ENCODE measurements around the gene NRXN3.

The NRXN3 gene

DNA sequence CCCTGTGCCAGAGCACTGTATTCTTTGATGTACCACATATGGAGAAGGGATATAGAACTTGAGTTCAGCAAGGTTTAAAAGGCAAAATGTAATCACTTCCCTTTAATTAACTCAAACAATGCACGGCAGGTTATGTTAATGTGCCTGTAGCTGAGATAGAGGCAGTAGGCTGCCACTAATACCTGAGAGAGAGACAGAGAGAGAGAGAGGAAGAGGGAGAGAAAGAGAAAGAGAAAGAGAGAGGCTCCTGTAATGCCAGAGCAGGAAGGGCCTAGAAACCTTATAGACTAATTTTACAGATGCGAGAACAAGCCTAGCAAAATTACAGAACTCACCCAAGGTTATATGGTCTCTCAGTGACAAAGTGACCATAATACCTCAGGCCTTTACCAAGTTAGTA lies 679.8 kb downstream of the NRXN3 start:
- DNase-seq: no peak

DNA sequence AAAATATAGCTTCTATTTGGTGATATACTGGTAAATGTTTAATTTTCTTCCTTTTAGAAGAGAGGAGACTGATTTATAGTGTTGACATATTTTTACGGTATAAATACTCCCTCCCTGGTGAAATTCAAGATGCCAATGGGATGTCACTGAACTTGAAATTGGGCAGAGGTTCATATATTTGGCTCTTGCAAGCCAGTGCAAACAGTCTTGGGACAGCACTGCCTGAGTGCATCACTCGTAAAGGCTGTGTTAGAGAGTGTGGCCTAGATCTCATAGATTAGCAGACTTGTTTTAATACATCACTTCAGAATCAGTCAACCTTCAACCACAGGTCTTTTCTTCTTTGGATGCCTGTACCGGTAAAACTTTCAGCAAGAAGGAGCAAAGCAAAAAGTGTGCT lies 681.0 kb downstream of the NRXN3 start:
- DNase-seq: no peak

DNA sequence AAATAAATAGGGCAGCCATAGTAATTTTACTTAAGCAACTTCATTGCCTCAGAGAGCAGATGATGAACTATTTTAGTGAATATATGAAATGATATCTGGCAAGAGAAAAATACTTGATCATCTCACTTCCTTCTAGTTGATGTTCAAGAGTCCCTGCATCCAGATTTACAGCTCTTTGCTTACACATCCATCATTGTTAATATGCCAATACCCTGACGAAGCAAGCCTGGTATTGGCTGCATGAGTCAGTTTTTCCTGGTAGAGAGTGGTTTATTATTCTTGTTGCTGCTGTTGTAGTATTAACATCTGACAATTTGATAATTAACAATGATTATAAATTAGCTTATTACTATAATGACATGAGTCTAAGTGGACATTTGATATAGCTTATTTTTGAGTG lies 681.9 kb downstream of the NRXN3 start:
- DNase-seq: no peak

DNA sequence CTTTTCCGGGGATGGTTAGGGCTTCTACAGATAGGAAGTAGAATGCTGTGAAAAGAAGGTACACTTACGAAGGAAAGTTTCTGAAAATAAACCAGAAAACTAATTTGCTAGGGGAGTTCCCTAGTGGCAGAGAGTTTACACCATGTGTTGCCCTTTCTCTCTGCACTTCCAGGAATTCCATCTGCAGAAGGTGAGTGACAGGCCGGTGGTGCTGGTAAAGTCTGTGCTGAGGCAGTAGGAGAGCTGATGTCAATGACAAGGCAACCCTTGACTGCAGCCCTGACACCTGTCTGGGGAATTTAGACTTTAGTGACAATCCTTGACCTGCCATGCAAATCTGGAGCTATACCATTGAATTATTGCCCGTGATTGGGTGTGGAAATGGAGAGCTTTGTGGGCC lies 687.8 kb downstream of the NRXN3 start:
- no peak for DNase-seq

DNA sequence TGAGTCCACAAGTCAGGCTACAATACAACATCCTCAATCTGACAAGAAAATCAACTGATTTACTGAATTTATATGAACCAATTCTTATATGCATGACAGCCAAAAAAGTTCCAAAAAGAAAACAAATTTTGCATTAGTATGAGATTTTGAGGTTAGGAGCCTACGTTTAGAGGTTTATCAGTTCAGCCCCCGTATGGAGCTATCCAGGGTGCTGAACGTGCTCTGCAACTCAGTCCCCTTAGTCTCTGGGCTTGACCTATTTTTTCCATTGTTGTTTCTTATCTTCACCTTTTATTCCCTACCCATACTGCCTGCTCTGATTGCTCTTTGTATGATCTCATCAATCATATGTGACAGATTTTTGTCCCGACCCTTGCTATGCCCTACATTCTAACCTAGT lies 693.0 kb downstream of the NRXN3 start:
- DNase-seq: no peak

DNA sequence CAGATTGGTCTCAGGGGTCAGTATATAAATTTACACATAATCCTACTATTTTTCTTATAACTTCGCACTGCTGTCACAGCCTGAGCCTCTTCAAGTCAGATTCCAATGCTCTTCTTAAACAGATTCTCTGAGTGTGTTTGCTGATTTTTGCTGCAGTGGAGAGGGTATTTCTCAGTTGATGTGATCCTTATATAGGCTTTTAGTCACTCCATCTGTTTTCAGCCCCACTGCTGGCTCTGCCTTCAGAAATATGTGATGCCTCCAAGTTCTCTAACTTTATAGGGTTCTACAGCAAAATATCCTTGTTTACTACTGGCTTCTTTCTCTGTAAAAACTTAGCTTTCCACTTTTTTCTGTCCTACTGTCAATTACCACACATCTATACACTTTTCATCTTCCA lies 702.7 kb downstream of the NRXN3 start:
- no peak for DNase-seq

DNA sequence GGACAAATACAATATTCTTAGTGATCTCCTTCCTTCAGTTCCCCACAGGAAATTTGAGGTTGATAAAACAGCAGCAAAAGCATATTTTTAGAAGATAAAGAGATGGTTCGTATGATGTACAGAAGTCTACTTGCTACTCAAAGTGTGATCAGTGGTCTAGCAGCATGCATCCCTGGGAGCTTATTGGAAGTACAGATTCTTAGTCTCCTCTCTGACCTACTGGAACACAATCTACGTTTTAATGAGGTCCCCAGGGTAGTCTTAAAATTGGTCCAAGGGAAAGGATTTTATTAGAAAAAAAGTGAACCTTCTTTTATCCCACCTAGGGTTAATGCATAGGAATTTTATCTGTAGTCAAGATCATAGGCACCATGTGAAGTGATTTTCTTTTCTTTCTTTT lies 703.4 kb downstream of the NRXN3 start:
- DNase-seq: no peak

DNA sequence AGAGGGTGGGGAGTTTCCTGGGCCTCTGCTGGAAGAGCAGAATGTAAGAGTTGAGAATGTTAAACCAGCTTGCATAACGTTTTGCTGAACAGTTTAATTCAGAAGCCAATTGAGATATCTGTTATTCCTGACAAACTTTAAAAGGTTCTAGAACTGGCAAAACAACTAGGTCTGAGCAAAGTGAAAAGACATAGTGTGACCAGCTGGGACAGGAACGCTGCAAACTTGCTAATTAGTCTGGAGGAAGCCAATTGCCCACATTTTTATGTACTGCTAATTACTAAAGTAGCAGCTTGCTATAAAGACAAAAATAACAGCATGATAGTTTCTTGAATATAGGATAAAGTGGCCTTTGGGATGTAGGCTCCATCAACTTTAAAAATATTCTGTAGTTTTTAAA lies 704.9 kb downstream of the NRXN3 start:
- DNase-seq: no peak

DNA sequence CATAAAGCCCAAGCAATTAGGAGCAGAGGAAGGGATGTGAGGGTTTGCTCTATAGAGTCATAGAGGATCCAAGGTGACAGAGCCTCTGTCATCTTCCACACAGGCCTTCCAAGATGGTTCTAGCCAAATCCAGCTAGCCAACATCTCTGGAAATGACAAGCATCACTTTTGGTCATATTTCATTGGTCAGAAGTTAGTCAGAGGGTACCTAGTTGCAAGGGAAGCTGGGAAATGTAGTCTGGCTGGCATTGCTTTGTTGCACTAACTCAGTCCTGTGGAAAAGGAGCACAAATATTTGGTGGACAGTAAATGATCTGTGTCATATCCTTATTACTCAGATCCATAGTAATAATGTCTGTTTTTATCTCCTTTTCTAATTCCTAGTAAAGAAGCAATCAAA lies 715.7 kb downstream of the NRXN3 start:
- DNase-seq: no peak

DNA sequence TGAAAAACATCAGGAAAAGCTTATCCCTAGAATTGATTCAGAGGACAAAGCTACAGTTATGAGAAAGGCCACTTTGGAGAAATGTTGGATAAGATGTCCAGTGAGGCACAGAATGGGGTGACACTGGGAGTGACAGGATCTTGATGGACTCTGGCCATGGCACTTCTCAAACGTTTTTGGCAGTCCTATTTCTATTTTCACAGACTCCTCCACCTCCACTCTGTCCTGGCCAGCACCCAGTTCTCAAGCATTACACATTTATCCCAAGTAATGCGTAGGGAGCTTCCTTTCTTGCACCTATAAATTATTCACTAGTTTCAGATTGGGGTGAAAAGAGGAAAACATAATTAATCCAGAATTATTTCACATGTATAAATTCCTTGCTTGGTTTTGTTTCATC lies 727.3 kb downstream of the NRXN3 start:
- no peak for DNase-seq

DNA sequence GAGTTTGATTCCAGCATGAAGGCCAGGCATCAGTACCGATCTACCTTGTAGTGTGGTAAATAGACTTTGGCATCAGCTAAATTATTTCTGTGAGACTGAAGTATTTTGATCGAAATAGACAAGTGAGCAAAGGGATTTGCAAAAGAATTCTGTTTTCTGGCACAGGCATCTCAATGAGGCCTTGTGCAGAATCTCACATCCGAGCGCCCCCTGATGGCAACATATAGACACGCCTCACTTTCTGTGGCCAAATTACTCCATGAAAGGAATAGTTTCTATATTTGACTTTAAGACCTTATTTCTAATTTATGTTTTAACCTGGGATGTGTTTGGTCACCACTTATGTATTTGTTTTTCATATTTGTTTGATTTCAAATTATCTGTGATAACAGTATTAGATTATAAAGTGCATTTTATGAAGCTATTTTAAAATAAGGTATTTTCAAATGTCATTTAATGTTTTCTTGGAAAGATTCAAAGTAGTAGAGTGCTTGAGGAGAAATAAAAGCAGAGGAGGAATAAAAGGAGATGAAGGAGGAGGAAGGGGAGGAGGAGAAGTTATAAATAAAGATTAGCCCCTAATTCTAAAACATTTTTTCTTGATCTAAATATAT lies 731.9 kb downstream of the NRXN3 start:
- DNase-seq: no peak

DNA sequence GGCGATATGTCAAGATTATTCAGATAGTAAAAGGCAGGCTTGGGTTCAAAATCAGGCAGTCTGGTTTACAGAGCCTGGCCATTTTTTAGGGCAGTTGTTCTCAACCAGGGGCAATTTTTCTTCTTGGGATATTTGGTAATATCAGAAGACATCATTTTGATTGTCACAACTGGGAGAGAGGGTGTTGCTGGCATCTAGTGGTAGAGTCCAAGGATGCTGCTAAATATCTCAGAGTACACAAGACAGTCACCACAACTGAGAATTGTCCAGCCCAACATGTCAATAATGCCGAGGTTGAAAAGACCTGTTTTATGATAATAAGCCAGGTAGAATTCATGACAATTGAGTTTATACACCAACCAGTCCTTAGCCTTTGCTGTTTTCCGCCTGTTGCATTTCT lies 733.9 kb downstream of the NRXN3 start:
- no peak for DNase-seq

DNA sequence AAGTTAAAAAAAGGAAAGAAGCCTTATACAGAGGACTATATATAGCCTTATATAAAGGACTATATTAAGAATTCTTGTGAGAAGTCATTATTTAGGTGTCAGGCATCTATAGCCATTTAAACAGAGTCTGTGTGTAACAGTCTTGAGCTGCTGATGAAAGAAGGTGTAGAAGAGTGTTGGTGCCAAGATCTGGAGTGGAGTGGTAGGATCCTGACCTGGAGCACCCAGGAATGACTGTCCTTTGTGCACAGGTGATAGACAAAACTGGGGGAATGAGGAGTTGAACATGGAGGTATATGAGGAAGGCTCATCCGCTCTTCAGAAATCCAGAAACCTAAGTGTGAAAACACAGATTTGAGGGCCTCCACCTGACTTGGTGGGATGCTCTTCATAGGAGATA lies 747.3 kb downstream of the NRXN3 start:
- DNase-seq: no peak

DNA sequence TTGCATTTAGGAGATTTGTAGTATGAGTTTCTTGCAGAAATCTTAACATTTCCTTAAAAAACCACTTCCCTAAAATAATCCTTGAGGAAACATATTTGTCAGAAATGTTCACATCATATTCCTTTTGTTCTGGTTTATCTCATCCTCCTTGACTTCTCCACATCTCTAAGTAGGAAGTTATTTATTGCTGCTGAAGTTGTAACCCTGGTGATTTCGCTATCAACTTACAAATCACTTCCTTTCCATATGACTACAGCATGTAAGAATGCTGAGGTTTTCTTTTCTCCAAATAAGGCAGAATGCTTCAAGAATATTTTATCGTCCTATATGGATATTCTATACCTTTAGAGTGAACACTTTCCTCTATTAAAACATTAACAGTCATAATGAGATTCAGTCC lies 751.7 kb downstream of the NRXN3 start:
- no peak for DNase-seq

DNA sequence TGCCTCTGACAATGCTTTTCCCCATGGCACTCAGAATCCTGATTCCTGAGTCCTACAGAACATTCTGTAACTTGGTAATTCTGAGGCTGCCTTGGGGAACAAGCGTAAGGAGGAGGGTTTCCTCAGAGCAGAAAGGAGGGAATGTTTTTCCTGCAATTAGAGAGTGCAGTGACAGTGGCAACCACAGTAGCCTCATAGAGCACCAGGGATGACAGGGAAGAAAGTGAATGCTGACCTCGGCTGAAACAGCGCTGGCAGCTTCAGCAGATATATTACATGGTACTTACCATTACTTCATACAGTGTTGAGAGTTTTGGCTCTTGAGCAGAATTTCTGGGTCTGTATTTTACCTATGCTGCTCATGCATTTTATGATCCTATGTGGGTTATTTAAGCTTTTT lies 757.1 kb downstream of the NRXN3 start:
- DNase-seq: no peak

DNA sequence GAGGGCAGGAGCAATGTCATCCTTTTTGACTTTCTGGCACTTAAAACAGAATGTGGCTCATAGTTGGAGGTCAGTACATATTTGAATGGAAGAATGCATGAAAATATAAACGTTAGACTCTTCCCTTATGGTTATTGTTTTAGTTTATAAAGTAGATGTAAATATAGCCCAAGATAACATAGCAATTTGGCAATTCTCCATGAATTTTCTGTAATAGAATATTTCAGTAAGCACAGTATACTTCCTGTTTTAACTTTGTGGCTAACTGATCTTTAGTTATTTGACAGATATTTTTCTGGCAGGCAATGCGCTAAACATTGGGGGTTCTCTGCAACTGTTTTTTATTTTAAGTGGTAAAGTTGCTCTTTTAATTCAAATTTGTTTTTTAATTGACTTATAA lies 763.0 kb downstream of the NRXN3 start:
- no peak for DNase-seq

DNA sequence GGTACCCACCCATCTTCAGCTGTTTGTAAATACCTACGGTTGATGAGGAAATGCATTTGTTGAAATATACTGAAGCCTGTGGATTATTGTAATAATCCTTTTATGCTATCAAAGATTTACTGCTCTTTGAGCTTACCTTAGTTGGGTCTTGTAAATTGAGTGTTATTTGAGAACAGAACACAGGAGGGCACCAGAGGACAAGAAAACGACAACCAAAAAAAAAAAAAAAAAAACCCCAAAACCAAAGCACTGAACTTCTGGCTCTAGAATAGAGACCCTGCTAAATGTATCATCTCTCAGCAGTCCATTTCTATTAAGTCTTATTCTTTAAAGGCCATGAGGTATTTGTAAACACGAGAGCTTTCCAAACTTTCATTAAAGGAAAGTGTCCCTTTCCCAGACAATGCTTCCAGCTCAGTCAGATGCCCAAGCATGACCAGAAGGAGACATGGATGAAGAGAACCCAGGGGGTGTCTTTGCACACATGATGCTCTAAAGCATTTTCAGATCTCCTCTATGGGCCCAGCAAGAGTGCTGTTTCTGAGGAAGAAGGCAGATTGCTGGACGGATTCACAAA lies 763.9 kb downstream of the NRXN3 start:
- DNase-seq: no peak

DNA sequence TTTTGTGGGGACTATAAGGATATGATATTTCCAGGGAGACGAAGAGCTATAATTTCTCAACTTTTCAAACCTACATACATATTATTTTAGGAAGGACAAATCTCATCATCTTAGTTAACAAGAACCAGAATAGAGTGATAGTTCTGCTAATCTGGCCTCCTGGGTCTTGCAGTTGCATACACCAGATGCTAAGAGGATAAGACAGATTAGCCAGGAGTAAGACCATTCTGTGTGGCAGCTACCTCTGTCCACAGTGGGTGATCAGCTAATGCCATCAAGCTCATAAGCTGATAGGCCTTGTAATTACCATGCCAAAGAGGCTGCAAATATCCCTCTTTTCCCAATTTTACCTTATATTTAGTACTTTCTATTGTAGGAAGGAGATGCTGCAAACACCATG lies 776.8 kb downstream of the NRXN3 start:
- DNase-seq: no peak

DNA sequence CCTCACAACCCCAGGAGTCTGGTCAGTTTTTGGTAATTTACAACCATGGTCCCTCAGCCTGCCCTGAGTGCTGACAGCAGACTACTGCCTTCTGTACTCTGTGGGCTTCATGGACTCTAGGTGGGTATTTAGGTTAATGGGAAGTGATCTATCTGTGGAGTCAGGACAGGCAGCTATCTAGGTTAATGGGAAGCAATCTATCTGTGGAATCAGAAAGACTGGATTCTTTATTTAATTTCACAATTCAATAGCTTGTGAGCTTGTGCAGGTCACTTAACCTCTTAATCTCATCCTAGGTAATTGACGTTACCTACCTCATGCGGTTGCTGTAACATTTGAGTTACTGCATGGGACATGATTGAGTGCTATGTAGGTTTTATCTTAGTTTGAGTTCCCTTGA lies 777.5 kb downstream of the NRXN3 start:
- no peak for DNase-seq

DNA sequence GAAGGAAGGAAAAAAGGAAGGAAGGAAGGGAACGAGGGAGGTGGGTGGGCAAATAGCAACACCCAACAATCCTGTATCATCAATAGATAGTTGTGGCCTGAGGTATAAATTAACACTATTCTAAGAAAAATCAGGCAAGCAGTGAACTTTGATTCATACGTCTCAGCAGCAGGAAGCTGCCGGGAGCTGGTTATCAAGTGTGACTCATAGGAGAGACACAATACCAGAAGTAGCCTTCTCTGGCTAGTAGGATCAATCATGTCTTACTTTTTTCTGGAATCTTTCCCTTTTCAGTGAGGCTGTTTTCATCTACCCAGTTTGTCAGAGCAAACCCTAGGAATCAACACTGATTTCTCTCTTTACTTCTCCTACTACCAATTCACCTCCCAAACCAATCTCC lies 780.5 kb downstream of the NRXN3 start:
- no peak for DNase-seq

DNA sequence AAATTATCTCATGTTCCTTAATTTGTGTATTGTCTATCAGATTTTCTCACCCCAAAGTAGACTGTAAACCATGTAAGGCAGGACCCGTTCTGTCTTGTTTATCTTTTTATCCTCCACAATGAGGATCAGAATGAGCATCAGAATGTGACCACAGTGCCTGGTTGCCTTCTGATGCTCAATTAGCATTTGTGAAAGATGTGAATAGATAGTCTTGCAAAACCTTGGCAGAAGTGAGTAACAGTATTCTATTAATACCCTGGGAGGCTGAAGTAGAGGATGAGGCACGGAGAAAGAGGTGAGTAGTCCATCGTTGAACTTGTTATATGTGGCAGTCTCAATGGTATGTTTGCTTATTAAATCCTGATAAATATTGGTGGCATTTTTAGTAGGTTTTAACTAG lies 781.4 kb downstream of the NRXN3 start:
- no peak for DNase-seq

DNA sequence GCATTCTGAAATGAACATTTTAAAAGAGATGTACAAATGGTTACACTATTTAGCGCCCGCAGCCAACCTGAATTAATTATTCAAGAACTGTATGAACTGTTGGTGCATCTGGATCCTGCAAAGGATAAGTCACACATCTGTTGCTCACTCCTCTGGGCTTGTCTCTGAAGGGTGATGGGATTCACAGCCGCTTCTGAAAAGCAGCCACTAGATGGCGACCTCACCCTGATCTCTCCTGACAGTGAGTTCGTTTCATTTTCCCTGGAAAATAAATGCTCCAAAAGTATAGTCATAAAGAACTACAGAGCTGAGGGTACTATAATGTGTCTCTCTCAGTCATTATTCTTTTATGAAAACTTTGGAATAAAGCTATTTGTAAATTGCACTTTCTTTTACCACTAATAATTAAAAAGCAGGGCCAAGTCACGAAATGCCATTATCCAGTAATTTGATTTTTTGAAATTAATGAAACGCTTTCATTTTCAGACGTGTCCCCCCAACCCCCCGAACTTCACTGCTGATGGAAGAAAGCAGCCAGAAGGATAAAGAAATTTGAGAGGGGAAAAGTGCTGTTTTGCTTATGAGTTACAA lies 789.6 kb downstream of the NRXN3 start:
- DNase-seq: peak; percentile 16

DNA sequence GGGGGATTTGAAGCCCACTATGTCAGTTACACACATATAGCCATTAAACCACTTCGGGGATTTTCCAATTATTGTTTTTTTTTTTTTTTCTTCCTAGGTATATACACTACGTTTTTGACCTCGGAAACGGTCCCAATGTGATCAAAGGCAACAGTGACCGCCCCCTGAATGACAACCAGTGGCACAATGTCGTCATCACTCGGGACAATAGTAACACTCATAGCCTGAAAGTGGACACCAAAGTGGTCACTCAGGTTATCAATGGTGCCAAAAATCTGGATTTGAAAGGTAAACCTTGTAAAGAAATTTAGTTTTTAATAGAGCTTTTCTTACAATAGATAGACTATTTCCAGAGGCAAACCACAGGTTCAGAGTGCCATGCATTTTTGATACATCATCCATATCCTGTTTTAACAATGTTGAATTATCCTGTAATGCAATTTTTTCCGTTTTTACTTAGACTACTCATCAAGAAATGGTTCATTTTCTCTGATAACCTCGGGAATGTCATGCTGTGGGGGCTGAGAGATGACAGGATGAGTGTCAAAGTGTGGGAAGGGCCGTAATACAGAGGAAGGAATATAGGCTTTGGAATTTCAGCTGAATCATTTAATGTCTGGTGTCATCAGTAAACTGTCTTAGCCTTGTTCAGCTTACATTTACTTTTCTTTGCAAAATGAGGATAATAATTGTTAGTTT lies 797.1 kb downstream of the NRXN3 start:
- DNase-seq: no peak

DNA sequence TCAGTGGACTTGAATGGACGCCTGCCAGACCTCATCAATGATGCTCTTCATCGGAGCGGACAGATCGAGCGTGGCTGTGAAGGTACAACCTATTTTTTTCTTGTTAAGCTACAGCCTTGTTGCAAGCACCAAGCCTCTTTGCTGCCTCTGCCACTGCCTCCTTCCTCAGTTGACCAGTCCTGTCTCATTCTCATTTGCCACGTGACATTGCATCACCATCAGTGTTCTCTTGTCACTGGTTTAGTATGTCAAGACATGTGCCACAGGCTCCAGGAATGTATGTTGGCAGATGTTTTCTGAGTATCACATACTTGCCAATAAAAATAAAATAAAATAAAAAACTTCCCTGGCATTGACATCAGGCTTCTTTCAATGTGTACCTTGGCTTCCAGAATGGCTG lies 798.1 kb downstream of the NRXN3 start:
- no peak for DNase-seq

DNA sequence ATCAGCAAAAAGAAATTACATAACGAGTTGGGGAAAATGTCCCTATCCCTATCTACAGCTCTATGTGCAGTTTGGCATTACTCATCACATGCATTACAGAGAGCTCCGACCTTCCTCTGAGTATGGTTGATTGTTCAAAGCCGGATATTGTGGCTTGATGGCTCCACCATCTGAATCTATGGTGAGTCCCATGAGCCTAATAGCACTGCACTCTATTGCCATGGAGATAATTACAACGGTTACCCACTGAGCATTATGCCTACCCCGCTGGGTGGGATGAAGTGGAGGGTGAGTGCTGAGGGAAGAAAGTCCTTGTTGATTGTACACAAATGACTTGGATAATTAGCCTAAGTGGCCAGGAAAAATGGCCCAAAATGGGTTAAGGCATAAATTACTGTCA lies 800.5 kb downstream of the NRXN3 start:
- no peak for DNase-seq

Data from activated gamma-delta T cell treated with Interleukin-2 at 50 U/mL for 16 hours (primary cell).